AG04450 (cell line): ENCODE data around the gene ABI1. TPM values are rescaled to one million over a fixed set of nuclear protein-coding genes. Genes with fewer than 3 reads are reported as not detected.

Source experiments
- CTCF ChIA-PET: fragments of 300-600, 350-600 bp; formaldehyde crosslinking; extraction: SDS; loops from one replicate; lab custom pipeline; 2022; ENCODE audit warnings: antibody characterized with exemption, inconsistent platforms; lab: Charles Lee
- POLR2A ChIA-PET: fragments of 350-600 bp; formaldehyde crosslinking; extraction: SDS; loops from one replicate; lab custom pipeline; 2021; ENCODE audit warnings: antibody characterized with exemption, inconsistent platforms; lab: Yijun Ruan, JAX
- DNase-seq: peaks from one replicate; pipeline ENCODE4 v3.0.0-alpha.2; 2011; ENCODE audit warnings: low read depth, low spot score
- H3K27ac ChIP-seq: one replicate; pipeline ENCODE4 v1.5.1; 2012; ENCODE audit warnings: low read depth, low read length, control low read depth
- H3K27me3 ChIP-seq: one replicate; pipeline ENCODE4 v1.6.0; 2012; ENCODE audit warnings: low read length; ENCODE audit not compliant: control insufficient read depth, insufficient read depth
- H3K4me3 ChIP-seq: 2 replicates; pipeline ENCODE4 v1.5.1; 2011; ENCODE audit warnings: mild to moderate bottlenecking, low read depth, low read length, control low read depth
- H3K9me3 ChIP-seq: 2 replicates; pipeline ENCODE4 v1.5.1; 2012; ENCODE audit warnings: low read length; ENCODE audit not compliant: control insufficient read depth, insufficient read depth
- polyA plus RNA-seq: library from polyadenylated mRNA; depleted of rRNA; stranded (reverse); fragments of >200 nt; gene quantifications from 2 replicates; pipeline ENCODE4 v1.2.3, GENCODE V29; 2011
- TF ChIP-seq, protein P1 (sequence below): IDR thresholded peaks from 2 replicates; pipeline ENCODE4 v1.5.1; 2011; ENCODE audit warnings: low read depth, low read length, control low read depth, inconsistent platforms

Gene ABI1
- polyA plus RNA-seq, 1 experiment, result 64.2 TPM

DNA sequence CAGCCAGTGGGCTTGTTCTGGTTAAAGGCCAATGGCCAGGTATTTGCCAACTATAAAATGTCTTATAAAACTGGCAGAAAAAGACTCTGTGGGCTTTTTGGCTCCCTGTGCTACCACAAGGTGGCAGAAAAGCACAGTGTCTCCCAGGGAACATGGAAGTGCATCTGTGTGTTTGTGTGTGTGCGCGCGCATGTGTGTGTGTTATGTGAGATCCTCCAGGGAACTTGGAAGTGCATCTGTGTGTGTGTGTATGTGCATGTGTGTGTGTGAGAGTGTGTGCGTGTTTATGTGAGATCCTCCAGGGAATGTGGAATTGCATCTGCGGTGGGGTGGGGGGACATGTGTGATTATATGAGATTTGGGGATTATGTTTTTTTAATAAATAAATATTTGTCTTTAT is 30.2 kb upstream of the ABI1 start:
- TF ChIP-seq, protein P1, sequence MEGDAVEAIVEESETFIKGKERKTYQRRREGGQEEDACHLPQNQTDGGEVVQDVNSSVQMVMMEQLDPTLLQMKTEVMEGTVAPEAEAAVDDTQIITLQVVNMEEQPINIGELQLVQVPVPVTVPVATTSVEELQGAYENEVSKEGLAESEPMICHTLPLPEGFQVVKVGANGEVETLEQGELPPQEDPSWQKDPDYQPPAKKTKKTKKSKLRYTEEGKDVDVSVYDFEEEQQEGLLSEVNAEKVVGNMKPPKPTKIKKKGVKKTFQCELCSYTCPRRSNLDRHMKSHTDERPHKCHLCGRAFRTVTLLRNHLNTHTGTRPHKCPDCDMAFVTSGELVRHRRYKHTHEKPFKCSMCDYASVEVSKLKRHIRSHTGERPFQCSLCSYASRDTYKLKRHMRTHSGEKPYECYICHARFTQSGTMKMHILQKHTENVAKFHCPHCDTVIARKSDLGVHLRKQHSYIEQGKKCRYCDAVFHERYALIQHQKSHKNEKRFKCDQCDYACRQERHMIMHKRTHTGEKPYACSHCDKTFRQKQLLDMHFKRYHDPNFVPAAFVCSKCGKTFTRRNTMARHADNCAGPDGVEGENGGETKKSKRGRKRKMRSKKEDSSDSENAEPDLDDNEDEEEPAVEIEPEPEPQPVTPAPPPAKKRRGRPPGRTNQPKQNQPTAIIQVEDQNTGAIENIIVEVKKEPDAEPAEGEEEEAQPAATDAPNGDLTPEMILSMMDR, result peak; percentile 67

DNA sequence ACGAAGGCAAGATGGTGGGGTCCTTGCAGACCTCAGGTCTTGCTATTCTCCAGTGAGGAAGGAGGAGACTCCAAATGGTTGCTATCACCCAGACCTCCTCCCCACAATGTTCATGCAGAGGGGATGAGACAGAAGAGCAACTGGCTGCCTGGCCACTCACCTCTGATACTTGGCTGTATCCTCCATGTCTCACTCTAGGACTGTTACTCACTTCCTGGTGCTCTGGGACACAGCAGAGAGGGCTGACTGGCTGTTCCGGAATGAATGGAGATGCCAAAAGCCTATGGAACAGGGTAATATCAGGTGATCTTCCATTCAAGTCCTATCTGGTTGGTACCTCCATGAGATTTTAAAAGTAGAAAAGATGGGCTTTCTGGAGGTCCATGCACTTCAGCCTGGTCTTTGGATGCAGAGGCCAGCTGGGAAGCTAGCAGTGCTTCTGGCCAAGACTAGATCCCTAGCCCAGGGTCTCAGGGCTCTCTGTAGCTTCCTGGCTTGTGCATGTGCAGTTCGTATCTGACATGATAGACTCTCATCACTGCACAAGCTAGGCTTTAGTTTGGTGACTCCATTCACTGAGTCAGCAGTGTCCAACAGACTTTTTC is 27.0 kb upstream of the ABI1 start:
- no peak for DNase-seq
- TF ChIP-seq, protein P1, result no peak
- Histone ChIP-seq H3K27me3 (peaks cover 2% of the 10 kb centered on the region), H3K9me3 (no peaks in the 10 kb centered on the region), H3K27ac (no peak overlapping the region), H3K4me3 (no peak overlapping the region)
- ChIA-PET POLR2A (no interaction called here), CTCF (no interaction called here)

More for the DNA sequence above, 30.2 kb upstream of the ABI1 start:
- DNase-seq, result peak; percentile 29
- Histone ChIP-seq H3K27me3 (peaks cover 2% of the 10 kb centered on the region), H3K9me3 (no peaks in the 10 kb centered on the region; the same call in 1 of the 2 replicates), H3K27ac (no peak overlapping the region), H3K4me3 (no peak overlapping the region)
- ChIA-PET POLR2A (no interaction called here), CTCF (interaction anchor here (0.7 to 1.5 kb wide), 5 partner anchors 9 to 469 kb away, joined by 3 to 10 read pairs (median 3); no protein-coding TSS in a partner anchor)

DNA sequence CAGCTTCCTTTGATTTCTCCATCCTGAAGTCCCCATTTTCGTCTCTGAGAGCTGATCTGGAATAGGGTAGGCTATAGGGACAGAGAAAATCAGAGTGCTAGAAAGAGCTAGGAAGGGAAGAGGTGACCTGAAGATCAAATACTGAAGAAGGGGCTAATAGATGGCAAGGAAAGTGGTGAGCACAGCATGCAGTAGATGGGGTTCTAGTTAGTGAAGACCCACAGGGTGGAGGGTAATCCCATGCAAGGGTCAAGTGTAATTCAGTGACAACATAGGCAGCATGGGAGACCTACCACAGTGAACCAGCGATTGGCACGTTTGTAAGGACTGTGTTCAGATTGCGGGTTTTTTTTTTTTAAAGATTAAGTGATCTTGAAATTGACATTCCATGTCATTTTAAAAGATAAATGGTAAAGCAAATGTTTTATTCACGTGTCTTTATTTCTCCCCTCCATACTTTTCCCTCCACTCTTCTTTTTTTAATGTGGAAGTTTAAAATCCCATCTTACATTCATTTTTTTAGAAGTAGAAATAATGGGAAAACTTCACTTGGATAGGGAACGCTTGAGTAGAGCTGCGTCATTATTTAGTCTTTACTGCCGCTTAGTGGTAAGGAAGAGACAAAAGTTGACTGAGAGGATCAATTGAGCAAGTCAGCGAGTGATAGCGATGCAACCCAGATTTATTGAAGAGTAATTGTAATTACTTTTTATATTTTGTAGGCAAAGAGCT is 21.0 kb upstream of the ABI1 start:
- TF ChIP-seq, protein P1, result peak; percentile 92
- ChIA-PET POLR2A (interaction anchor here (0.6 to 0.7 kb wide), 3 partner anchors 11 to 546 kb away, joined by 4 to 8 read pairs (median 5); no protein-coding TSS in a partner anchor), CTCF (interaction anchor here (0.6 to 6.4 kb wide), 56 partner anchors 9 to 1487 kb away, joined by 3 to 375 read pairs (median 4); partner anchors contain the start of gene ABI1)
- Histone ChIP-seq H3K4me3 (no peak overlapping the region), H3K9me3 (no peaks in the 10 kb centered on the region), H3K27me3 (no peaks in the 10 kb centered on the region), H3K27ac (no peak overlapping the region)
- peak; percentile 36 for DNase-seq

DNA sequence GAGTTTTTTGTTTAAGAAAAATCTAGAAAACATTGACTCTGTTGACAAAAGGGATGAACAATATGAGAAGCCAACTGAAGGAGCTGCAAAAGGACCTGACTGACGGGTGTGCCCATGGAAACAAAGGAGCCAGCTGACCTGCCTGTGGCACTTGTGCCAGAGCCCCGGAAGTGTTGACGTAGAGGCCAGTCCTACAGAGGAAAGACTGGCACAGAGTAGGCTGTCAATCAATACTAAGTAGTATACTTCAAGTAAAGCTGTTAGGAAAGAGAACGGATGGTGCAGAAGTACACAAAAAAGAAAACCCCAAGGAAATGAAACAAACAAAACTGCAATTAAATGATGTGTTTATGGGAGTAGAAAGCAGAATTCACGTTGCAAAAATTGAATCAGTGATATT is 19.0 kb upstream of the ABI1 start:
- Histone ChIP-seq H3K27ac (no peak overlapping the region), H3K4me3 (no peak overlapping the region), H3K9me3 (no peaks in the 10 kb centered on the region), H3K27me3 (no peaks in the 10 kb centered on the region)
- ChIA-PET POLR2A (no interaction called here), CTCF (interaction anchor here (0.8 to 6.4 kb wide), 4 partner anchors 17 to 195 kb away, joined by 3 to 375 read pairs (median 28); partner anchors contain the start of gene ABI1)
- no peak for DNase-seq
- TF ChIP-seq, protein P1, result no peak

DNA sequence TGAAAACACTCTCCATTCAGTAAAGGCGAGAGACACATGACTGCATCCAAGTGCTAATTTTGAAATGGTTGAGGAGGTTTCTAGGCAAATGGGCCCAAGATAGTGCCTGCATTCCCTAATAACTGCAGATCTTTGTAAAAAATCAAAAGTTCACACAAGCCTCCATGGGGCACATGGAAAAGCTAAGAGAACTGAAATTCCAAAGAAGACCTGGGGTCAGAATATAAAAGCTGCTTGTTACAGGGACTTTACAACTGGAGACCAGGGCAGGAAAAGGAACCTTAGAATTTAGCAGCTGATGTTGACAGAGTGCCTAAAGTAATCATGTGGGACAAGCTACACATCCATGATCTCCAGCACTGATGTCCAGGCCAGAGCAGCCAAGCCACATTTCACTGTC is 10.0 kb upstream of the ABI1 start:
- H3K27ac ChIP-seq, result no peak overlapping the region
- POLR2A ChIA-PET, result interaction anchor here (0.7 kb wide), 1 partner anchor 11 kb away, joined by 8 read pairs; no protein-coding TSS in a partner anchor
- H3K4me3 ChIP-seq, result no peak overlapping the region
- CTCF ChIA-PET, result interaction anchor here (0.6 to 3.9 kb wide), 5 partner anchors 9 to 185 kb away, joined by 4 to 30 read pairs (median 7); partner anchors contain the start of gene ABI1
- no peaks in the 10 kb centered on the region for H3K9me3 ChIP-seq
- TF ChIP-seq, protein P1, result no peak
- DNase-seq, result no peak
- peaks cover 3% of the 10 kb centered on the region for H3K27me3 ChIP-seq
